ENCODE results near the gene PAK4. TPM values are rescaled to one million over a fixed set of nuclear protein-coding genes. Genes with fewer than 3 reads are reported as not detected.

PAK4 gene
- total RNA-seq, 1 donor from 2014 or later = 52.1 TPM

DNA sequence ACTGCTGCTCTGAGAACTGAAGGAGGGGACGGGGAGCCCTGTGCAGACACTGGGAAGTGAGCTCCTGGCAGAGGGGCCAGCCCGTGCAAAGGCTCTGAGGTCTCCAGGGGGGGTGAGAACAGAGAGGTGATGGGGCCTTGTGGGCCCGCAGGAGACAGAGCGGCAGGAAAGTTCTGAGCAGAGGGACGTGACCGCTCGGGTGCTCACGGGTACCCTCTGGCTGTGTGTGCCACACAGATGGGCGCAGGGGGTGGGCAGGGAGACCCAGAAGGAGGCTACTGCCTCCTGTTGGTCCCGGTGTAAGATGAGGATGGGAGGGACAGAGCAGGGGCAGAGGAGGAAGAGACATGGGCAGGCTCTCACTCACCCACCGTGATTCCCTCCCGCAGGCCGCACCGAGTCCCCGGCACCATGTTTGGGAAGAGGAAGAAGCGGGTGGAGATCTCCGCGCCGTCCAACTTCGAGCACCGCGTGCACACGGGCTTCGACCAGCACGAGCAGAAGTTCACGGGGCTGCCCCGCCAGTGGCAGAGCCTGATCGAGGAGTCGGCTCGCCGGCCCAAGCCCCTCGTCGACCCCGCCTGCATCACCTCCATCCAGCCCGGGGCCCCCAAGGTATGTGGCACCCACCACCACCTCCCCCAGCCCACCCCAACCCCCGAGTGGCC is 43.7 kb downstream of the PAK4 start:
- no peak for DNase-seq (ENCODE audit: extremely low spot score, unreplicated experiment)
- TF ChIP-seq, protein P1, sequence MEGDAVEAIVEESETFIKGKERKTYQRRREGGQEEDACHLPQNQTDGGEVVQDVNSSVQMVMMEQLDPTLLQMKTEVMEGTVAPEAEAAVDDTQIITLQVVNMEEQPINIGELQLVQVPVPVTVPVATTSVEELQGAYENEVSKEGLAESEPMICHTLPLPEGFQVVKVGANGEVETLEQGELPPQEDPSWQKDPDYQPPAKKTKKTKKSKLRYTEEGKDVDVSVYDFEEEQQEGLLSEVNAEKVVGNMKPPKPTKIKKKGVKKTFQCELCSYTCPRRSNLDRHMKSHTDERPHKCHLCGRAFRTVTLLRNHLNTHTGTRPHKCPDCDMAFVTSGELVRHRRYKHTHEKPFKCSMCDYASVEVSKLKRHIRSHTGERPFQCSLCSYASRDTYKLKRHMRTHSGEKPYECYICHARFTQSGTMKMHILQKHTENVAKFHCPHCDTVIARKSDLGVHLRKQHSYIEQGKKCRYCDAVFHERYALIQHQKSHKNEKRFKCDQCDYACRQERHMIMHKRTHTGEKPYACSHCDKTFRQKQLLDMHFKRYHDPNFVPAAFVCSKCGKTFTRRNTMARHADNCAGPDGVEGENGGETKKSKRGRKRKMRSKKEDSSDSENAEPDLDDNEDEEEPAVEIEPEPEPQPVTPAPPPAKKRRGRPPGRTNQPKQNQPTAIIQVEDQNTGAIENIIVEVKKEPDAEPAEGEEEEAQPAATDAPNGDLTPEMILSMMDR (conservative IDR thresholded peaks at IDR 0.05) = no peak

DNA sequence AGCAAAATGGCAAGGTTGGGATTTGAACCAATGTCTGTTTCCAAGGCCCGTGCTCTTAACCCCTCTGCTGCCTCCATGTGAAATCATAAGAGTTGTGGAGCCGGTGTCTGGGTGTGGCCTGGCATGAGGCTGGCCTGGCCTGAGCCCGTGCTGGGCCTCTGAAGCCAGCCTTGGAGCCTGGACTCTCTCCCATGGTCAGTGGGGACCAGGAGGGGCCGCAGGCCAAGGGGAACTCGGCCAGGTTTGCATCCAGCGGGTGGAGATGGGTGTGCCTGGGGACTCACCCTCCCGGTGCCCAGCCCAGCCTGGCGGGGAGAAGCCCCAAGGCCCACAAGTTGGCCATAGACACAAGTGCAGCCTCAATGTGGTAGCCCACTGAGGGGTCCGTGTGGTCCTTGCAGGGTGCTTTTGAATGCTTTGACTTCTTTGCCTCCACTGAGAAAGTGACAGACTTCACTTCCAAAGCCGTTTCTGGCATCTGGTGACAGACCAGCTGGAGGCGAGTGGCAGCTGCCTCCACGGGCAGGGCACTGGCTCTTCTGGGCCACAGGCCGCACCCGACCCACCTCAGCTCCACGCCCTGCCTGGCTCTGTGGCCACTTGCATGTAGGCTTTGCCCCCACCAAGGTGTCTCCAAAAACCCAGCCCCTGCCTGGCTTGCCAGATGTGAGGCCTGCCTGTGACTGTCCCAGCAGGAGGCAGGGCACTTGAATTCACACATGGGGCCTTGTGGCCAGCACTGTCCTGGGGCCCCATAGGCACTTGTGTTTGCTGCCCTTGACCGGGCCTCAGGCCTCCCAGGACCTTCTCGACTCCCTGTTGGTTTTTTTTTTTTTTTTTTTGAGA is 45.0 kb downstream of the PAK4 start:
- DNase-seq (ENCODE audit: extremely low spot score, unreplicated experiment) = no peak
- TF ChIP-seq, protein P1 (conservative IDR thresholded peaks at IDR 0.05) = no peak
- no peak overlapping the region for H3K27ac Mint-ChIP-seq
- no peaks in the 10 kb centered on the region for H3K36me3 Mint-ChIP-seq
- no peaks in the 10 kb centered on the region for H3K27me3 Mint-ChIP-seq
- H3K4me3 Mint-ChIP-seq = no peak overlapping the region
- peaks cover 8% of the 10 kb centered on the region for H3K4me1 Mint-ChIP-seq (ENCODE audit: unreplicated experiment)
- no peaks in the 10 kb centered on the region for H3K9me3 Mint-ChIP-seq

More for the DNA sequence above, 43.7 kb downstream of the PAK4 start:
- no peak overlapping the region for H3K4me3 Mint-ChIP-seq
- peak overlapping the region; percentile 79 for H3K27ac Mint-ChIP-seq
- H3K36me3 Mint-ChIP-seq = no peaks in the 10 kb centered on the region
- no peaks in the 10 kb centered on the region for H3K9me3 Mint-ChIP-seq
- no peaks in the 10 kb centered on the region for H3K27me3 Mint-ChIP-seq
- peaks cover 11% of the 10 kb centered on the region for H3K4me1 Mint-ChIP-seq (ENCODE audit: unreplicated experiment)

DNA sequence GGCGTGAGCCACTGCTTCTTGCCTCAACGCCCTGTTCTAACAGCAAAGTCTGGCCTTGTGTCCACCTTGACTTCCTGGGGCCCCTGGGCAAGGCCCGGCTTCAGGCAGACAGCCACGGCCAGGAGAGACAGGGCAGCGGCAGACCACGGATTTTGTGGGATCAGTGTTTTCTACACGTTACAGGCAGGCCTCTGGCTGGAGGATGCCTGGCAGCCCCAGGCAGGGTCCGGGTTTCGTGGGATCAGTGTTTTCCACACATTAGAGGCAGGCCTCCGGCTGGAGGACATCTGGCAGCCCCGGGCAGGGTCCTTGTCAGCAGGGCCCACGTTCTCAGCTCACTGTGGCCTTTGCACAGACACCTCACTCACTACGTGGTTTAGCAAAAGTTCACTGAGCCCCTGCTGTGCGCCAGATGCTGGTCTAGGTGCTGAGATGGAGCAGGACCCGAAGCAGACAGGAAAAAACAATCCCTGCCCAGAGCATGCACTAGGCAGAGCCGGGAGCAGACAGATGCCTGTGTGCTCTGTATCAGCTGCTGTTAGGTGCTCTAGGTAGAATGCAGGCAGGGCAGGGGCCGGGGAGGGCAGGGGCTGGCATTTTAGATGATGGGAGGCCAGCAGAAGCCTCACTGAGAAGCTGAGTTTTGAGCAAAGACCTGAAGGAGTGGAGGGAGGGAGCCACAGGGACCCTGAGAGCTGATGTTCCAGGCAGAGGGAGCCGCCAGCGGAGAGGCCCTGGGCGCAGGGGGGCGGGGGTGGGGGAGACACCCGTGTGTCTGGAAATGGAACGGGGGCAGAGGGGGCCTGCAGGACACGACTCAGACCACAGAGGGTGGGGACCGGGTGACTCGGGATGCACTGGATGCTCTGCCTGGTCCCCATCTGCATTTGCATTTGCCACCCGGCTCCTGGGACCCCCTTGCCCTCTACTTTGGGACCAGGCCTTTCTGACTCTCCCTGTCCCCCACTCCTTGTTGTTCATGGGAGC is 46.2 kb downstream of the PAK4 start:
- H3K9me3 Mint-ChIP-seq = no peaks in the 10 kb centered on the region
- no peaks in the 10 kb centered on the region for H3K27me3 Mint-ChIP-seq
- TF ChIP-seq, protein P1 (conservative IDR thresholded peaks at IDR 0.05) = no peak
- peaks cover 8% of the 10 kb centered on the region for H3K4me1 Mint-ChIP-seq (ENCODE audit: unreplicated experiment)
- no peak overlapping the region for H3K4me3 Mint-ChIP-seq
- no peak for DNase-seq (ENCODE audit: extremely low spot score, unreplicated experiment)
- no peak overlapping the region for H3K27ac Mint-ChIP-seq
- no peaks in the 10 kb centered on the region for H3K36me3 Mint-ChIP-seq

DNA sequence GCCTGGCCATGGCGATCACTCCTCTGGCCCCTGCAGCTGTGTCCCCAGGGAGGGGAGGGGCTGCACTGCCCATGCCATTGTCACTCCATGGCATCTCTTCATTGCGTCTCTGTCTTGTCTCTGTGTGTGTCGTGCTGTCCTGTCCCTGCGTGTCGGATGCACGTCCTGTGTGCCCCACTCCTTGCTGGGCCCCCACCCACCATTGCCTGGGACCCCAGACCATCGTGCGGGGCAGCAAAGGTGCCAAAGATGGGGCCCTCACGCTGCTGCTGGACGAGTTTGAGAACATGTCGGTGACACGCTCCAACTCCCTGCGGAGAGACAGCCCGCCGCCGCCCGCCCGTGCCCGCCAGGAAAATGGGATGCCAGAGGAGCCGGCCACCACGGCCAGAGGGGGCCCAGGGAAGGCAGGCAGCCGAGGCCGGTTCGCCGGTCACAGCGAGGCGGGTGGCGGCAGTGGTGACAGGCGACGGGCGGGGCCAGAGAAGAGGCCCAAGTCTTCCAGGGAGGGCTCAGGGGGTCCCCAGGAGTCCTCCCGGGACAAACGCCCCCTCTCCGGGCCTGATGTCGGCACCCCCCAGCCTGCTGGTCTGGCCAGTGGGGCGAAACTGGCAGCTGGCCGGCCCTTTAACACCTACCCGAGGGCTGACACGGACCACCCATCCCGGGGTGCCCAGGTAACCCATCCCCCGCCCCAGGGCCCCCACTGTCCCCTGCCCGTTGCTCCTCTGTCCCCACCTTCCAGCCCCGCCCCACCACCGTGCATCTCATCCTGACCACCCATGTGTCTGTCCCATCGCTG is 47.3 kb downstream of the PAK4 start:
- Mint-ChIP-seq H3K36me3 (no peaks in the 10 kb centered on the region), H3K4me1 (ENCODE audit: unreplicated experiment) (peaks cover 8% of the 10 kb centered on the region), H3K4me3 (no peak overlapping the region), H3K27ac (no peak overlapping the region), H3K27me3 (no peaks in the 10 kb centered on the region), H3K9me3 (no peaks in the 10 kb centered on the region)
- DNase-seq (ENCODE audit: extremely low spot score, unreplicated experiment) = no peak
- TF ChIP-seq, protein P1 (conservative IDR thresholded peaks at IDR 0.05) = no peak

Data from type B pancreatic cell (in vitro differentiated cells).